Heart left ventricle (tissue), 13 donors: ENCODE data around the gene MAP2K5.

ENCODE experiments used
- CTCF ChIP-seq, 12 donors: fragments of 200-600 bp; sonication (generic) in 4 of 12; IDR thresholded peaks; one replicate each; pipeline versions ENCODE4 v1.5.0 to v1.8.0; 2018 to 2022; ENCODE audit warnings: antibody characterized with exemption in 12 of 12, mild to moderate bottlenecking in 5 of 12
- POLR2A ChIP-seq, 2 donors: fragments of 450-650 bp; IDR thresholded peaks; one replicate each; pipeline ENCODE4 v1.6.1; 2017; ENCODE audit warnings: antibody characterized with exemption in 2 of 2, mild to moderate bottlenecking in 2 of 2, moderate library complexity in 2 of 2
- donor health status: ischemic (EF 13 %, LVEDD 7.1; RV severe dilation, severe dysfunction).
- donor health status: DM: no; HTN: yes; CAD: no.
- donor health status: DM: no; HTN: no; CAD: no.
- donor health status: ischemic (EF 25% LVEDD 6.9; RV normal size, moderate dysfunction).
- donor health status: ischemic (EF 25% LVEDD 5.7; RV mildly dilated, moderate dysfunction).
- donor health status: ischemic (EF 35%, LVEDD 5.7; RV mildly dilated, moderate dysfunction).
- donor health status: nonischemic (EF 11% LVEDD 7.7; RV severe dilation, severe dysfunction).
- donor health status: DM: yes; HTN: yes; CAD: no.
- donor health status: PGD.
- donor health status: ischemic (EF 29% LVEDD 5.4; RV normal size, mild dysfunction).
- donor health status: nonischemic (EF 23%, LVEDD 6.1; RV moderate dilation, normal function).

DNA sequence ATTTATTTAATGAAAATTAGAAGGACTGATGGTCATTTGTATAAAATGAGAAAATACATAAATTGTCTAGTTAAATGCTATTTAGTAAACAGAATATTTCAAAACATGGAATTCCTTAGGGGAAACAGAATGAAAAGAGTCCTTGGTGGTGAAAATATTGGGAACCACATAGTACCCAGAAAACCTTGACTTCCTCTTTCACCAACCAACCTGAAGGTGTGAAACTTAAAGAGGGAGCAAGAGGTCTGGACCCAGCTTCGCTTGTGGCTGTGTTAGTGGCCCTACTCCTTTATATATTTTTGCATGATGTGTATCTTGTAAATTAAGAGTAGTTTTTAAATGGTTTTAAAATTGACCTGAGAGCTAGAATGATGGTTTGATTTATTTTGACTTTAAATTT lies 64.2 kb downstream of the MAP2K5 start:
- TF ChIP-seq CTCF (IDR thresholded peaks at IDR 0.05) (no peak), POLR2A (IDR thresholded peaks at IDR 0.05) (no peak)
